ENCODE results near the gene CRHBP. TPM values are rescaled to one million over a fixed set of nuclear protein-coding genes. Genes with fewer than 3 reads are reported as not detected.
A peak's percentile ranks its signal among the peaks of the same experiment; 100 is the strongest.

Gene CRHBP
- total RNA-seq, 1 experiment from 2014 or later: not detected

DNA sequence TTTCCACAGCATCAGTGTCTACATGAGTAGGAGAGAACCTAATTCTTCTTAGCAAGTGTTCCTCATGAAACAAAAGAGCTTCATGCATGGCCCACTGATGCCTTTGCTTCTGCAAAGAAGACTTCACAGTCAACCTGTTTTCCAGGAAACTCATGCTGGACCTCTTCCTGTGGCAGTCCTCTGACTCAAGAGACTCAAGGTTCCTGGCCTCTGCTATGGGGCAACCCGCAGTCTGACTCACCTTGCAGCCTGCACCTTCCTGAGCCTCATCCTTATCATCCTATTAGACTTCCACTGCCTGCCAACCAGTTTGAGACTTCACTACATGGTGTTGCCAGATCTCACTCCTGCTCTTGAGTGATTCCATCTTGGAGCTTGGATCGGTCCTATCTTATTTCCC, 59.8 kb downstream of the CRHBP start:
- no peak overlapping the region for H3K4me3 ChIP-seq

DNA sequence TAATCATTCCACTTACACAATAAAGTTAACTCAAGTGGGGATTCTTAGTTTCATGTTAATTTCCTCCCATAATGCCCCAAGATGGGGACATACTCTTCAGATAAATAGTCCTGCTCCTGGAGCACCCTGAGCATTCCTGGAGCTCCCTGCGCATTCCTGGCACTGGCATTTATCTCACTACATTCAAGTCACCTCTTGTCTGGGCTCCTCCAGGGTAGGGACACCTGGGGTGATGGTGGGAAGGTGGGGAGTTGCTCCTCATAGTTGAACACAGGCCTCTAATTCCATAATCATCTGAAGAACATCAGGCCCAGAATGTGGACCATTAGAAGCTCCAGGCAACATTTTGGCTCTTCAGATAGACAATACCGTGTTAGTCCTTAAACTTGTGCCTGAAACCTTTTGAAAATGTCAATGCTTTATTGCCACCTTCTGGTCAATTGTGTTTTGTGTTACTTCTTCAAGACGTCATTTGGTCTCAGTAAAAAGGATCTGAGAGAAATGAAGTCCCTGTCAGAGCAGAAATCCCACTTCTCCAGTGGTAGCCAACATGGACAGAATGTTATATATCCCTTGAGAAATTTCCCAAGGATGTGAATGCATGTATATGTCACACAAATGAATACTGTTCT, 63.2 kb downstream of the CRHBP start:
- Histone ChIP-seq H3K4me2 (no peak overlapping the region), H3K9me3 (ENCODE audit: insufficient read depth, low read depth) (no peaks in the 10 kb centered on the region), H3K27ac (no peak overlapping the region), H2AFZ (no peak overlapping the region), H3K27me3 (ENCODE audit: insufficient read depth, low read depth) (no peaks in the 10 kb centered on the region), H3K9me2 (ENCODE audit: insufficient read depth) (no peaks in the 10 kb centered on the region), H3K79me2 (ENCODE audit: low read depth) (no peaks in the 10 kb centered on the region), H3F3A (ENCODE audit: insufficient read depth, low read depth) (no peaks in the 10 kb centered on the region), H4K20me1 (ENCODE audit: insufficient read depth) (no peaks in the 10 kb centered on the region), H3K36me3 (ENCODE audit: low read depth) (no peaks in the 10 kb centered on the region), H3K4me1 (replicated peaks; ENCODE audit: insufficient read depth) (no peaks in the 10 kb centered on the region), H3K4me3 (no peak overlapping the region)
- intact Hi-C loops (cut with micrococcal nuclease; ENCODE audit: unreplicated experiment): loop anchor here (1.0 to 2.0 kb wide), 3 partner anchors 148 to 415 kb away; no protein-coding TSS in a partner anchor
- no TSS peak for BruUV-seq (replicated peaks)
- TF ChIP-seq, protein P1, sequence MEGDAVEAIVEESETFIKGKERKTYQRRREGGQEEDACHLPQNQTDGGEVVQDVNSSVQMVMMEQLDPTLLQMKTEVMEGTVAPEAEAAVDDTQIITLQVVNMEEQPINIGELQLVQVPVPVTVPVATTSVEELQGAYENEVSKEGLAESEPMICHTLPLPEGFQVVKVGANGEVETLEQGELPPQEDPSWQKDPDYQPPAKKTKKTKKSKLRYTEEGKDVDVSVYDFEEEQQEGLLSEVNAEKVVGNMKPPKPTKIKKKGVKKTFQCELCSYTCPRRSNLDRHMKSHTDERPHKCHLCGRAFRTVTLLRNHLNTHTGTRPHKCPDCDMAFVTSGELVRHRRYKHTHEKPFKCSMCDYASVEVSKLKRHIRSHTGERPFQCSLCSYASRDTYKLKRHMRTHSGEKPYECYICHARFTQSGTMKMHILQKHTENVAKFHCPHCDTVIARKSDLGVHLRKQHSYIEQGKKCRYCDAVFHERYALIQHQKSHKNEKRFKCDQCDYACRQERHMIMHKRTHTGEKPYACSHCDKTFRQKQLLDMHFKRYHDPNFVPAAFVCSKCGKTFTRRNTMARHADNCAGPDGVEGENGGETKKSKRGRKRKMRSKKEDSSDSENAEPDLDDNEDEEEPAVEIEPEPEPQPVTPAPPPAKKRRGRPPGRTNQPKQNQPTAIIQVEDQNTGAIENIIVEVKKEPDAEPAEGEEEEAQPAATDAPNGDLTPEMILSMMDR (conservative IDR thresholded peaks at IDR 0.05): peak; percentile 61
- TF ChIP-seq EZH2 (IDR thresholded peaks at IDR 0.05; ENCODE audit: low read depth): no peak
- peak in 1 of 2 experiments; percentile 35 for DNase-seq
- CTCF ChIA-PET: interaction anchor here (0.6 to 1.5 kb wide), 2 partner anchors 148 to 198 kb away, joined by 3 to 4 read pairs; no protein-coding TSS in a partner anchor
- POLR2A ChIA-PET (ENCODE audit: unreplicated experiment): interaction anchor here (0.5 to 0.6 kb wide), 2 partner anchors 185 to 1621 kb away, joined by 3 to 13 read pairs; no protein-coding TSS in a partner anchor

More for the DNA sequence above, 59.8 kb downstream of the CRHBP start:
- no peak overlapping the region for H2AFZ ChIP-seq
- intact Hi-C loops (cut with micrococcal nuclease; ENCODE audit: unreplicated experiment): no loop called here
- DNase-seq: peak in 1 of 2 experiments; percentile 43
- POLR2A ChIA-PET (ENCODE audit: unreplicated experiment): no interaction called here
- no peaks in the 10 kb centered on the region for H4K20me1 ChIP-seq (ENCODE audit: insufficient read depth)
- no TSS peak for BruUV-seq (replicated peaks)
- H3K27me3 ChIP-seq (ENCODE audit: insufficient read depth, low read depth): no peaks in the 10 kb centered on the region
- no peaks in the 10 kb centered on the region for H3K4me1 ChIP-seq (replicated peaks; ENCODE audit: insufficient read depth)
- H3K27ac ChIP-seq: no peak overlapping the region
- TF ChIP-seq EZH2 (IDR thresholded peaks at IDR 0.05; ENCODE audit: low read depth): no peak
- TF ChIP-seq, protein P1 (conservative IDR thresholded peaks at IDR 0.05): no peak
- no peak overlapping the region for H3K4me2 ChIP-seq
- no peaks in the 10 kb centered on the region for H3K36me3 ChIP-seq (ENCODE audit: low read depth)
- no peaks in the 10 kb centered on the region for H3K79me2 ChIP-seq (ENCODE audit: low read depth)
- CTCF ChIA-PET: interaction anchor here (0.7 kb wide), 1 partner anchor 137 kb away, joined by 3 read pairs; no protein-coding TSS in a partner anchor
- no peaks in the 10 kb centered on the region for H3K9me2 ChIP-seq (ENCODE audit: insufficient read depth)
- no peaks in the 10 kb centered on the region for H3K9me3 ChIP-seq (ENCODE audit: insufficient read depth, low read depth)
- H3F3A ChIP-seq (ENCODE audit: insufficient read depth, low read depth): no peaks in the 10 kb centered on the region

DNA sequence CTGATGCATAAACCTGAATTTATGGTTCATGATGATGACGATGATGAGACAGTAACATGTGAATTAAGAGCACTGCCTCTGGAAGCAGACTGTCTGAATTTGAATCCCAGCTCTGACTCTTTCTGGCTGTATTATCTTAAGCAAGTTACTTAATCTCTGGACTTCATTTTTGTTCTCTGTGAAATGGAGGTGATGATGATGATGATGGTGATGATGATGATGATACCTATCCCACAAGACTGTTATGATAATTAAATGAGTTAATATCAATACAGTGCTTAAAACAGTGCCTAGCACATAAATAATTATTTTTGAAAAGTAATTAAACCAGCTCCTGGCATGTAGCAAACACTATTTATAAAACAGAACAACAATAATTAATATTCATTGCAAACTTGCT, 64.1 kb downstream of the CRHBP start:
- H2AFZ ChIP-seq: no peak overlapping the region
- DNase-seq: no peak
- H3K4me1 ChIP-seq (replicated peaks; ENCODE audit: insufficient read depth): no peaks in the 10 kb centered on the region
- no peaks in the 10 kb centered on the region for H3K79me2 ChIP-seq (ENCODE audit: low read depth)
- ChIA-PET POLR2A (ENCODE audit: unreplicated experiment) (no interaction called here), CTCF (interaction anchor here (1.5 kb wide), 1 partner anchor 149 kb away, joined by 4 read pairs; no protein-coding TSS in a partner anchor)
- intact Hi-C loops (cut with micrococcal nuclease; ENCODE audit: unreplicated experiment): loop anchor here (1.0 to 2.0 kb wide), 3 partner anchors 149 to 416 kb away; no protein-coding TSS in a partner anchor
- H3K9me2 ChIP-seq (ENCODE audit: insufficient read depth): no peaks in the 10 kb centered on the region
- no peak overlapping the region for H3K4me3 ChIP-seq
- no peaks in the 10 kb centered on the region for H4K20me1 ChIP-seq (ENCODE audit: insufficient read depth)
- BruUV-seq (replicated peaks): no TSS peak
- no peak overlapping the region for H3K4me2 ChIP-seq
- no peaks in the 10 kb centered on the region for H3K9me3 ChIP-seq (ENCODE audit: insufficient read depth, low read depth)
- TF ChIP-seq EZH2 (IDR thresholded peaks at IDR 0.05; ENCODE audit: low read depth): no peak
- TF ChIP-seq, protein P1 (conservative IDR thresholded peaks at IDR 0.05): no peak
- H3K27ac ChIP-seq: no peak overlapping the region
- H3F3A ChIP-seq (ENCODE audit: insufficient read depth, low read depth): no peaks in the 10 kb centered on the region
- H3K36me3 ChIP-seq (ENCODE audit: low read depth): no peaks in the 10 kb centered on the region
- no peaks in the 10 kb centered on the region for H3K27me3 ChIP-seq (ENCODE audit: insufficient read depth, low read depth)

Measured in PC-9 (cell line).